GM19372 (cell line): ENCODE data around the gene LDAH.
"Not testable (repeated sequence)": the region's sequence is repeated elsewhere in the genome, so short reads cannot be mapped to it uniquely, and the experiment has no call there.

Experiments used
- ATAC-seq: cut with Tn5 transposase; IDR thresholded peaks from one replicate; pipeline ENCODE4 v1.9.1; 2021; ENCODE audit warnings: mild to moderate bottlenecking, low read depth, moderate library complexity; ENCODE audit not compliant: unreplicated experiment

The LDAH gene

DNA sequence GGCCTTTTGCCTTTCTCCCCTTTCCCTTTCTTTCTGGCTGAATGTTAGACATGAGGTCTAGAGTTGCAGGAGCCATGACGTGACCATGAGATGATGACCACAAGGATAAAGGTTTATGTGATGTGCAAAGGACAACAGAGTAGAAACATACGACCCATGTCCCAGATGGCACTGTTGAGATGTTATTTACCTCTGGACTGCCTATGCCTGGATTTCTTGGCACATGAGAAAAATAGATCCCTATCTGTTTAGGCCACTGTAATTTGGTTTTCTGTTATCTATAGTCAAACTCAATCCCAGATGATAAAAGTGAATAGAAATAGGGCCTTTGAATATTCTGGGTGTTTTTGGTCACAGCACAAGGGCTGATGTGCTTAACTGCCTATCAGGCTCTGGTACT lies 97.1 kb downstream of the LDAH start:
- ATAC-seq = no peak

GRCh38 chr2:20724500-20725053 lies 98.3 kb downstream of the LDAH start:
- no peak for ATAC-seq

- no peak for ATAC-seq
These were observed 99.4 kb downstream of the LDAH start for GRCh38 chr2:20723543-20723942.

DNA sequence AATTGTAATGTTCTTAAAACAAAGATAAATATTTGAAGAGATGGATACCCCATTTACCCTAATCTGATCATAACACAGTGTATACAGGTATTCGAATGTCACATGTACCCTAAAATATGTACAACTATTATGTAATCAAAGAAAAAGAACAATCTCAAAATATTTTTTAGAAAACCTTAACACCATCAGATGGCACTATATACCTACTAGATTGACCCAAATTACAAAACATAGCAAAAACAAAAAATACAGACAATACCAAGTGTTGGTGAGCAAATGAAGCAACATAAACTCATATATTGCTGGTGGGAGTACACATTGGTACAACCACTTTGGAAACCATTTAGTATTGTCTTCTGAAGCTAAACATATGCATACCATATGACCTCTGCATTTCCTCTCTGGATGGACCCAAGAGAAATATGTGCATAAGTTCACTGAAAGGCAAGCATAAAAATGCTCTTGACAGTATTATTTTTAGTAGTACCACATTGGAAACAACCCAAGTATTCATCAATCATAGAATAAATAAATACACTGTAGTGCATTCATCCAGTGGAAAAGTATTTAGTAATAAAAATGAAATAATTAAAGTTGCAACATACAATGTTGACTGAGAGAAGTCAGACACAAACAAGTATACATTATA lies 100.2 kb downstream of the LDAH start:
- ATAC-seq = no peak

DNA sequence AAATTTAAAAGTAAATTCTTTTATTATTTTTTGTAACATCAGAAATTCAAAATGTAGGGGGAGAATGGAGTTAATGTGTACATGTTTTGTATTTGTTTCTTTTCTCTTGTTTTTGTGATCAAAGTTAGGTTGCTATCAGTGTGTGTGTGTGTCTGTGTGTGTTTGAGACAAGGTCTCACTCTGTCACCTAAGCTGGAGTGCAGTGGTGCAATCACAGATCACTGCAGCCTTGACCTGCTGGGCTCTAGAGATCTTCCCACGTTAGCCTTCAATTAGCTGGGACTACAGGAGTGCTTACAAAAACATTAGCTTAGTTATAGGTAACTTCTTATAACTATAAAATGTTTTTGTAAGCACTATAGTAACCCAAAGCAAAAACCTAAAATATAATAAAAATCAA lies 105.3 kb downstream of the LDAH start:
- no peak for ATAC-seq

- not testable (repeated sequence) for ATAC-seq
These were observed 106.7 kb downstream of the LDAH start for GRCh38 chr2:20716164-20716563.

DNA sequence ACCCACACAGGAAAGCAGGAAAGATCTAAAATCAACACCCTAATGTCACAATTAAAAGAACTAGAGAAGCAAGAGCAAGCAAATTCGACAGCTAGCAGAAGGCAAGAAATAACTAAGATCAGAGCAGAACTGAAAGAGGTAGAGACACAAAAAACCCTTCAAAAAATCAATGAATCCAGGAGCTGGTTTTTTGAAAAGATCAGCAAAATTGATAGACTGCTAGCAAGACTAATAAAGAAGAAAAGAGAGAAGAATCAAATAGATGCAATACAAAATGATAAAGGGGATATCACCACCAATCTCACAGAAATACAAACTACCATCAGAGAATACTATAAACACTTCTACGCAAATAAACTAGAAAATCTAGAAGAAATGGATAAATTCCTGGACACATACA lies 108.5 kb downstream of the LDAH start:
- not testable (repeated sequence) for ATAC-seq

GRCh38 chr2:20713585-20713984 lies 109.3 kb downstream of the LDAH start:
- not testable (repeated sequence) for ATAC-seq

- not testable (repeated sequence) for ATAC-seq
These were observed 111.3 kb downstream of the LDAH start for GRCh38 chr2:20711641-20712040.

- ATAC-seq = no peak
These were observed 115.3 kb downstream of the LDAH start for GRCh38 chr2:20707601-20708000.

DNA sequence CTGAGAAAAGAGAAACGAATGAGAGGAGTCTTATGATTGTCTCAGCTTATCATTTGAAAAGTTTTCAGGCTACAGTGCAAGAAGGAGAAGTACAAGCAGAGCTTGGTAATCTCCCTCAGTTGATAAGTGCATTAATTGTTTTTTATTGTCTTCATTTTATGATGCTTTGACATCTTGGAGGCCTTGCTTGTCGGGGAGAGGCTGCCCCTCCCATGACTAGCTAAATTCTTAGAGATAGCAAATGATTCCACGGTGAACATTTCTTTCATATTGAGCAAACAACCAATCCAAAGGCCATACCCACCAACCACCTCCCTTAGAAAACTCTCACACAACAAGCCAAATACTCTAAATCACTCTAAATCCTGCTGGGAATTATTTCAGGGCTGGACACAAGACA lies 116.1 kb downstream of the LDAH start:
- ATAC-seq = no peak

DNA sequence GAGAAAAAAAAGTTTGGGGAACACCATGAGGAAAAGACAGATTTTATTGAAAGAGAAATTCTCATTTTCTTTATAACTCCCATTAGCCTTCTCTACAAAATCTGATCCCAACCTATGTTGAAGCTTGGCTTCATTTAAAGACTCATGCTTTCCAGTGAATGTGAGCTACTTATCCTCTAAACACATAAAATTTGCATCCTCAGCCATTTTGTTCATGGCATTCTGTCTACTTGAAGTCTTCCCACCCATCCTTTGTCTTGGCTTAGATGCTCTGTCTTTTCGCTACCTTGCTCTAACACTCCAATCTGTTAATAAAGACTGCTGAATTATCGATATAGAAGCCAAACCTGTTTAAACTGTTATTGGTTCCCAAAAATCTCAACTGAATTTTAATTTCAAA lies 116.7 kb downstream of the LDAH start:
- no peak for ATAC-seq

- ATAC-seq = no peak
These were observed 118.0 kb downstream of the LDAH start for GRCh38 chr2:20704886-20705285.

DNA sequence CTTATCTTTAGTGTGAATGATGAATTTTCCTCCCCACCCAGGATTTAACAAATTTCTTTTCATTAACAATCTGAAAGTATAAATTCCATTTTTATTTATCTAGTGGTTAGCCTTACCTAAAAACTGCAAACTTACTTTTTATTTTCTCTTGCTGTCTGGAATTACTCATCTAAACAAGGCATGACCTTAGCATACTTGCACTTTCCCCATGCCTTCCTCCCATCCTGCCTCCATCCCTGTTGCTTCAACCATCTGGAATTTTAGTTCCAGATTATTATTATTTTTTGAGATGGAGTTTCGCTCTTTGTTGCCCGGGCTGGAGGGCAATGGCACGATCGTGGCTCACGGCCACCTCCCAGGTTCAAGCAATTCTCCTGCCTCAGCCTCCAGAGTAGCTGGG lies 120.3 kb downstream of the LDAH start:
- ATAC-seq = no peak

DNA sequence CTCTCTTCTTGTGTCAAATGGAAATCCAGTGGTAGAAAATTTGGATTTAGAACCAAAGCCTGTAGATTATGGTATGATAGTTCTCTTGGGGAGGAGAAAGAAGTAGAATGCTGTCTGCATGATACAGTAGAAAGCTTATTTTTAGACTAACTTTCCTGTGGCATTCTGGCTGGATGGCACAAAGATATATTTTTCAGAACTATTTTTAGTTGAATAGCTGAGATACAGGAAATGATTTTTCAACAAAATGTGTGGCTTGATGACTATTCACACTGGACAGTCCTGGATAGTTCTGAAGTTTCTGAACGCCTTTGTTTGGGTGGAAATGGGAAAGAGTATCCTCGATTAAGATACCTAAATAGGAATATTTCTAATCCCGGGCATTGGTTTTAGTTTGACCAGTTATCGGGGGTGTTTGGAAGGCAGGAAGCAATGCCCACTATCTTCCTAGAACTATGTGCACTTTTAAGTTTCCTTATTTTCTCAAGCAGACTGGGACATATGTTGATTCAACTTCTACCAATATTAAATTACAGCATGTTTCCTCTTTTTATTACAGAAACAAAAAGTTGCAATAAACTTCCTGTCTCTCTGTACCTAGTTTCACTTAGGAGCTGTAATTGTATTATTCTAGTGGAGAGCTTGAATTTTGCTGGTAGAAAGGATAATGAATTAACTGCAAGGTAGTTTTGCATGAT lies 123.8 kb downstream of the LDAH start:
- no peak for ATAC-seq

DNA sequence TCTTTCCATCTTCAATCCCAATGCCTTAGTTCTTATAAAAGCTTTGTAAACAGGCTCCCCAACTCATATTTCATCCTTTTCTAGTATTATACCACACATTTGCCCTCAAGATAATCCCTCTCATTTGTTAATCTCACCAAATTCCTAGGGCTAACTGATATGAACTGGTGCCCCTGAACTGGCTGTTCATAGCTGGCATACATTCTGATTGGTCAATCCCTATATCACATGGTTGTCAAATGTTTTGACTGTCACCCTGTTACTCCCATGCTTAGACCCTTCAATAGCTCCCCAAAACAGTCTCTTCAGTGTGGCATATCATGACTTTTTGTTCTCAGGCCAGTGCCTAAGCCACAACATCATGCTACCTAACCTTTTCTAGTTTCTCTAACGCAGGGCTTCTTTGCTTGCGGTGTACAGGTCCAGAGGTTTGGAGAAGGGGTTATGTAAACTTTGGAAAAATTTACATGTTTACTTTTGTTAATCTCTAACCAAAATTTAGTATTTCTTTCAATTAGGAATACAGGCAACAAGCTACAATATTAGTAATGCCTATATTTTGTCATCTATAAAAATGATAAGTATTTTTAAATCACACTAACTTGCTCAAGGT lies 125.5 kb downstream of the LDAH start:
- no peak for ATAC-seq

DNA sequence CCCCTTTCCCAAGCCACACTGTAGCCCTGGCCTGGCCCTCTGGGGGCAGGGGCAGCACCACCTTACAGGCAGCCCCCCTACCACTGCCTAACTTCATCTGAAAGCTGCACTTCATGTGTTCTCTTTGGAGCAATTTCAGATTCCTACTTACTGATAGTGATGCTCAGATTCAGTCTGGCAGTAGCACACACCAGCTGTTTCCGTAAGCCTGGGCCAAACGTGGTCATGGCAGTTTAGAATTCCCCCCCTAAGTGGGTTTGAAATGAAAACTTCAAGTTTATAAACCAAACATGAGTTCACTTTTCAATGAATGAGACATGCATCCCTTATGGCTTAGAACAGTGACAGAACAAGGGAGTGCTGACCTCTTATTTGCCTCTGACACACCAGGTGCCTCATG lies 126.5 kb downstream of the LDAH start:
- no peak for ATAC-seq

- no peak for ATAC-seq
These were observed 129.6 kb downstream of the LDAH start for GRCh38 chr2:20693317-20693716.

- ATAC-seq = no peak
These were observed 130.8 kb downstream of the LDAH start for GRCh38 chr2:20692081-20692480.

GRCh38 chr2:20691076-20691734 lies 131.7 kb downstream of the LDAH start:
- ATAC-seq = no peak
